Inferior parietal cortex (tissue), 1 donor: ENCODE measurements around the gene ASCC2.
"Not testable (repeated sequence)": the region's sequence is repeated elsewhere in the genome, so short reads cannot be mapped to it uniquely, and the experiment has no call there.

Experiments
- DNase-seq: peaks from one replicate; pipeline ENCODE4 v3.0.0-alpha.2; 2016; ENCODE audit errors: extremely low spot score

ASCC2 gene, protein sequence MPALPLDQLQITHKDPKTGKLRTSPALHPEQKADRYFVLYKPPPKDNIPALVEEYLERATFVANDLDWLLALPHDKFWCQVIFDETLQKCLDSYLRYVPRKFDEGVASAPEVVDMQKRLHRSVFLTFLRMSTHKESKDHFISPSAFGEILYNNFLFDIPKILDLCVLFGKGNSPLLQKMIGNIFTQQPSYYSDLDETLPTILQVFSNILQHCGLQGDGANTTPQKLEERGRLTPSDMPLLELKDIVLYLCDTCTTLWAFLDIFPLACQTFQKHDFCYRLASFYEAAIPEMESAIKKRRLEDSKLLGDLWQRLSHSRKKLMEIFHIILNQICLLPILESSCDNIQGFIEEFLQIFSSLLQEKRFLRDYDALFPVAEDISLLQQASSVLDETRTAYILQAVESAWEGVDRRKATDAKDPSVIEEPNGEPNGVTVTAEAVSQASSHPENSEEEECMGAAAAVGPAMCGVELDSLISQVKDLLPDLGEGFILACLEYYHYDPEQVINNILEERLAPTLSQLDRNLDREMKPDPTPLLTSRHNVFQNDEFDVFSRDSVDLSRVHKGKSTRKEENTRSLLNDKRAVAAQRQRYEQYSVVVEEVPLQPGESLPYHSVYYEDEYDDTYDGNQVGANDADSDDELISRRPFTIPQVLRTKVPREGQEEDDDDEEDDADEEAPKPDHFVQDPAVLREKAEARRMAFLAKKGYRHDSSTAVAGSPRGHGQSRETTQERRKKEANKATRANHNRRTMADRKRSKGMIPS

DNA sequence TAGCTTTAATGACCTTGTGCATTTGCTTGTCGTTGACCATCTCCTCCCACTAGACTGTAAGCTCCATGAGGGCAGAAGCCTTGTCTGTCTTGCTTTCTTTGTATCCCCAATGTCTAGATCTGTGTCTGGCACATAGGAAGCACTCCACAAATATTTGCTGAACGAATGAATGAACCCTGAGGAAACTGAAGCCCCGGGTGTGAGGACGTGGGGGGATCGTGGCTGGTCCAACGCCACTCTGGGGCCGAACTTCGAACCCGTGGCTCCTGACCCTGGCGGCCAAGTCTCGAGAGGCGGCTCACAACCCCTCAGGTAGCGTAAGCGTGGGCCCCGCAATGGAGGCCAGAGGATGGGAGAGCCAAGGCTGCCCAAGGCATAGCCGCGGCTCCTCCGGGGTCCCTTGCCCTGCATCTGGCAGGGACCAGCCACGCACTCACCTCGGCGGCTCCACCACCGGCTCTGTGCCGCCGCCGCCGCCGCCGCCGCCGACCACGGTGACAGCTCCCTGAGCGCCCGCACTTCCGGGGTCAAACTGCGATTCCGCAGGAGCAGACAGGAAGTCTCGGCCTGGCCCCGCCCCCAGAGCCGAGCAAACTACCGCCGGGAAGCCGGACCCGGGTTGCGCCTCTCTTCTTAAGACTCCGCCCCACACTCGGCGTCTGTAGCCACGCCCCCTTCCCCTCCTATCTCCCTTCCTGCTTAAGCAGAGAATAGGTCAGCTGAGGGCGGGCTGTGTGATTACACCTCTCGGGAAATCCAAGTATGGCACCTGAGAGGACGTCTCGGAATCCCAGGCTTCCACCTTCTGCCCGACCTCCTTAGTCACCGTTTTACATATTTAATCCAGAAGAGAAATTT lies at the start of gene ASCC2:
ASCC2 (minus strand) TSS at position 534 of the 858 bp plus-strand sequence. CDS start 5,949 bp downstream, outside the sequence.
- DNase-seq, result peak; percentile 93

DNA sequence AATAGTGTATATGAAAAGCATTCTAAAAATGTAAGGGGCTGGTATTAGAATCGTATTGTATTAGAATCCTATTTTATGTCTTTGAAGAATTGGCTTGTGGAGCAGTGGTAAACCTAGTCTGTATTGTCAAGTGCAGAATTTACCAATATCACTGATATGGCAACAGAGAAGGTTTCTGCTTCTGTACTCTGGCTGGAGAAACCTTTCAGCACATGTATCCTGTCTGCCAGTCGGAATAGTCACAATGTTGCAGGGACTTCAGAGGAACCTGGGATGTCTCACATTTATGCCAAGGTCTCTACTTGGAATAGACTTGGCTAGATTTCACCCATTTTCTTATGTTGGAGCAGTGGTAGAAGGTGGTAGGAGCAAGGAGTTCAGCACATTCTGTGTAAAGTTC lies 49.3 kb upstream of the ASCC2 start:
- DNase-seq, result no peak

DNA sequence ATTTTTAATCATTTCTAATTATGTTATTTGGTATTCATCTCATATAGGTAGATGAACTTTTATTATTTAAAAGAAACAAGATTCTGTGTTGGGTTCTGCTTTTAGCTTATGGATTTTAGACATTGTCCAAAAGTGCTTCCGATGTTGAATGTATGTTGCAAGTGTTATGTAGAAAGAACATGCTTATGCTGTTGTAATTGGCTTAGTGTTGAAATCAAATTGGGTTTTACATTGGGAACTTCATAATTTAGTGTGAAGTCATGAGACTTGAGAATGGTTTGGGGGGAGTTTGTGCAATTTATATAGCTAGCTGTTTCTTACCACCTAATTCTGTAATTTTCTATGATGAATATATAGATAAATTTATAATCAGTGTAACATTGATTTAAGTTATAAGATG lies 48.5 kb upstream of the ASCC2 start:
- no peak for DNase-seq

GRCh38 chr22:29885610-29886009 lies 47.5 kb upstream of the ASCC2 start:
- DNase-seq, result no peak

DNA sequence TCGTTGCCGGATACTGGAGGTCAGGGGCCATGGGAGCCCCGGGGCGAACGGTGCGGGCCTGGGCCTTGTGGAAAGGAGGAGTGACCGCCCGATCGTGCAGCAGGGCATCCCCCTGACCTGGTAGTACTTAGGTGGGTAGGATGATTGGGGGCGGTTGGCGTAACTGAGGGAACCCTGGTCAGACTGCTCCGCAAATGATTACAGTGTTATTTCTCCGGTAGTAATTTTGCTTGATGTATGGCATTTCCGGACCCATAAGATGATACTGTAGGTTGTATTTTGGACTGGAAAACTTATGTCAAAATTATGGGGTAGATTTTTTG lies 45.7 kb upstream of the ASCC2 start:
- DNase-seq, result no peak

GRCh38 chr22:29883045-29883774 lies 45.1 kb upstream of the ASCC2 start, which contains the start of gene MTMR3:
Gene MTMR3 (plus strand): TSS chr22:29883174. CDS start chr22:29971060, 87,886 bp downstream.
- DNase-seq, result peak; percentile 90

DNA sequence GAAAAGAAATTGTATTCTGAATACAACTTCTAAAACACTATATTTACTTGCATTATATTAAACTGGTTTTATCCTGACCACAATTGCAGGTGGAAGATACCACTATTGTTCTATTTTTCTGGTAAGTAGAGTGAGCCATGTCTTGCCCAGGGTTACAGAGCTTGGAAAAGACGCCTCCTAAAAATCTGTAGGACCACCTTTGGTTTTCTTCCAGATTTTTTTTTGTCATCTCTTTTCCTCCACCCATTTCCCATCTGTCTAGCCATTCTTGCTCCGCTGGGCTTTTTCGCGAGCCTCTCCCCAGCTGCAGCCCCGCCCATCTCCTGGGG lies 44.6 kb upstream of the ASCC2 start:
- no peak for DNase-seq

GRCh38 chr22:29879753-29880152 lies 41.7 kb upstream of the ASCC2 start:
- DNase-seq, result no peak

GRCh38 chr22:29877620-29878019 lies 39.5 kb upstream of the ASCC2 start:
- no peak for DNase-seq

GRCh38 chr22:29873943-29874342 lies 35.9 kb upstream of the ASCC2 start:
- DNase-seq, result no peak

- DNase-seq, result no peak
Measured at GRCh38 chr22:29872989-29873388, 34.9 kb upstream of the ASCC2 start.

DNA sequence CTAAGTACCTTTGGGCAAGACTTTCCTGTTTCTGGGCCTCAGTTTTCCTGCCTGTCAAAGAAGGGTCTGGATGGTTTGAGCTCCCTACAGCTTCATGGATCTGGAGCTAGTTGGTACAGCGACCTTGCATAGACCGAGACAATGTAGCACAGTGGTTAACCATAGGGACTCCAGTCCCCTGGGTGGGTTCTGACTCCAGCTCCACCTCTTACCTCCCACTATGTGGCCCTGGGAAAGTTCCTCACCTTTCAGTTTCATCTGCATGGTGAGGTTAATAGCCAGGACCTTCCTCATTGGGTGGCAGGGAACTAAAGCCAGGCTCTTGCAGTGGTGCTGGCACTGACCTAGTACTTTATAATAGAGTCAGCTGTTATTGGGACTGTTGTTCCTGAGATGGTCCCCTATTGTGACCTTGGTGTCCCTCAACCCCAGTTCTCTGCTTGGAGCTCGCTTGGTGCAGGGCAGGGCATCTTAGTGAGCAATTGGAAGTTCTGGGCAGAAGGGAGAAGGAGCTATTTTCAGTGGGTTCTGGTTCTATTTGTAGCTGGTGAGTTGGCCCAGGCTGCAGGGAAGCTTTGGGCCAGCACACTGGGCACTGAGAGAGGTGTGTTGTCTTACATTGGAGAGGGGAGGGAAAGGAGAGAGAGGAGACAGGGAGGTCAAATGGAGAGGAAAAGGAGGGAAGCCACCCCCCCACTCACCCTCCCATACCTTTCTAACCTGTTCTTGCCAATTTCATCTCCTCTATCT lies 34.2 kb upstream of the ASCC2 start:
- DNase-seq, result no peak

GRCh38 chr22:29871684-29872083 lies 33.6 kb upstream of the ASCC2 start:
- no peak for DNase-seq

- no peak for DNase-seq
Measured at GRCh38 chr22:29870574-29870973, 32.5 kb upstream of the ASCC2 start.

DNA sequence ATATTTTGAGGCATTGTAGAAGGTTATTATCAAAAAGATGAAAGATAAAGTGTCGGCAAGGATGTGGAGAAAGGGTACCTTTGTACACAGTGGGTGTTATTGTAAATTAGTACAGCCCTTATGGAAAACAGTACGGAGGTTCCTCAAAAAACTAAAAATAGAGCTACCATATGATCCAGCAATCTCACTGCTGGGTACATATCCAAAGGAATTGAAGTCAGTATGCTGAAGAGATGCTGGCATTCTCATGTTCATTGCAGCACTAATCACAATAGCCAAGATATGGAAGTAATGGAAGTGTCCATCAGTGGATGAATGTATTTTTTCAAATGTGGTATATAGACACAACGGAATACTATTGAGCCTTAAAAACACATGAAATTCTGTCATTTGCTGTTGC lies 29.8 kb upstream of the ASCC2 start:
- DNase-seq, result no peak

GRCh38 chr22:29867260-29867659 lies 29.2 kb upstream of the ASCC2 start:
- no peak for DNase-seq

- DNase-seq, result not testable (repeated sequence)
Measured at GRCh38 chr22:29865572-29865971, 27.5 kb upstream of the ASCC2 start.

GRCh38 chr22:29861672-29862297 lies 23.7 kb upstream of the ASCC2 start:
- DNase-seq, result no peak

DNA sequence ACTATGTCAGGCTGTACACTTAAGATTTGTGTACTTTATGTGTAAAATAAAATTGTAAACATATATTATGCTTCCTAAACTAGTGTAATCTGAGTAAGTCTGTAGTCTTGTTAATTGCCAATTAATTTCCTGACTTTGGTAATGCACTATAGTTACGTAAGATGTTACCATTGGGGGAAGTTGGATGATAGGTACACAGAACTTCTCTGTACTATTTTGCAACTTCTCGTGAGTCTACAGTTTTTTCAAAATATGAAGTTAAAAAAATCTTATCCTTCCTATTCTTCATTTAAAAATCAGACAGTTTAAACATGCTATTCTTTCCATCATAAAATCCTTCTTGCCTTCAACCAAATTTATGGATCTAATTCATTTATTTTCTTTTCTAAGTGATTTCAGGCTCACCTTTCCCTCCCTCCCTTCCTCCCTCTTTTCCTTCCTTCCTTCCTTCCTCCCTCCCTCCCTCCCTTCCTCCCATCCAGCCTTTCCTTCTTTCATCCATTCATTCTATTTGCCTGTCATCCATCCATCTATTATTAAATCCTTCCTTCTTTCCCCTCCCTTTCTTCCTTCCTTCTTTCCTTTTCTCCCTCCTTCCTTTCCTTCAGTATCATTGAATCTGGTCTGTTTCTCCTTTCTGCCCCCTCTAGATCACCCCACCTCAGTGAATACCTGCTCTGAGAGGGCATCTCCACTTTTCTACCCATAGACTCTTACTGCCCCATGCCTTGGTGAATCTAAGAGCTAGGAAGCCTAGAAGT lies 22.1 kb upstream of the ASCC2 start:
- DNase-seq, result no peak

- DNase-seq, result not testable (repeated sequence)
Measured at GRCh38 chr22:29859030-29859429, 21.0 kb upstream of the ASCC2 start.
